ENCODE data around the gene TMEM185B. TPM values are rescaled to one million over a fixed set of nuclear protein-coding genes. Genes with fewer than 3 reads are reported as not detected.

Gene TMEM185B
- polyA plus RNA-seq, 1 of the 3 experiments (the other 2 are of a cell fraction) = 36.0 TPM

GRCh38 chr2:120189189-120189588 lies 34.0 kb downstream of the TMEM185B start:
- DNase-seq = no peak
- H3K27ac ChIP-seq (ENCODE audit: low read depth in 2 of 2, low read length in 1 of 2) = no peak overlapping the region
- CTCF ChIA-PET = interaction anchor here (2.2 kb wide), 1 partner anchor 14 kb away, joined by 9 read pairs; no protein-coding TSS in a partner anchor

More at GRCh38 chr2:120189189-120189588, 34.0 kb downstream of the TMEM185B start:
- WGBS (ENCODE audit: low lambda C conversion rate) = 31% methylated on average over 1 of the region's 1 CpG
- Histone ChIP-seq H3K9me3 (no peaks in the 10 kb centered on the region), H3K9ac (no peak overlapping the region), H3K9me2 (no peaks in the 10 kb centered on the region), H3F3A (replicated peaks; ENCODE audit: insufficient read depth) (no peaks in the 10 kb centered on the region), H3K4me1 (ENCODE audit: control insufficient read depth in 1 of 2, insufficient read depth in 2 of 2, low read depth in 1 of 2, low read length in 1 of 2) (no peaks in the 10 kb centered on the region), H3K4me2 (no peak overlapping the region), H4K20me1 (ENCODE audit: insufficient read depth) (no peaks in the 10 kb centered on the region), H3K79me2 (ENCODE audit: insufficient read depth) (no peaks in the 10 kb centered on the region), H3K36me3 (replicated peaks in 1 of 2; ENCODE audit: control insufficient read depth in 1 of 2, insufficient read depth in 2 of 2, low read length in 1 of 2) (no peaks in the 10 kb centered on the region), H2AFZ (ENCODE audit: low read depth) (no peak overlapping the region), H3K4me3 (ENCODE audit: low read depth in 2 of 2, low read length in 1 of 2) (no peak overlapping the region), H3K27me3 (ENCODE audit: insufficient read depth) (no peaks in the 10 kb centered on the region)
- POLR2A ChIA-PET = no interaction called here
- TF ChIP-seq FOXM1 (IDR thresholded peaks at IDR 0.05; ENCODE audit: low read depth) (no peak), YY1 (IDR thresholded peaks at IDR 0.05; ENCODE audit: low read depth) (no peak), CTCF (IDR thresholded peaks at IDR 0.05) (no peak), USF2 (IDR thresholded peaks at IDR 0.05; ENCODE audit: borderline replicate concordance, low read depth, low read length) (no peak), ZBTB33 (IDR thresholded peaks at IDR 0.05; ENCODE audit: borderline replicate concordance, low read depth) (no peak), EP300 (IDR thresholded peaks at IDR 0.05; ENCODE audit: borderline replicate concordance in 1 of 2, low read depth in 1 of 2, low read length in 1 of 2) (no peak), GATA2 (CRISPR knock-in tag; IDR thresholded peaks at IDR 0.05) (no peak)
